NCI-H2029 treated with DMSO at 0.1 percent for 48 hours (cell line): ENCODE data around the gene SGCB.
"Not testable (repeated sequence)": the region's sequence is repeated elsewhere in the genome, so short reads cannot be mapped to it uniquely, and the experiment has no call there.

Source experiments
- DNase-seq: peaks from one replicate; lab custom pipeline; 2025; lab: John Stamatoyannopoulos, UW

SGCB gene, protein sequence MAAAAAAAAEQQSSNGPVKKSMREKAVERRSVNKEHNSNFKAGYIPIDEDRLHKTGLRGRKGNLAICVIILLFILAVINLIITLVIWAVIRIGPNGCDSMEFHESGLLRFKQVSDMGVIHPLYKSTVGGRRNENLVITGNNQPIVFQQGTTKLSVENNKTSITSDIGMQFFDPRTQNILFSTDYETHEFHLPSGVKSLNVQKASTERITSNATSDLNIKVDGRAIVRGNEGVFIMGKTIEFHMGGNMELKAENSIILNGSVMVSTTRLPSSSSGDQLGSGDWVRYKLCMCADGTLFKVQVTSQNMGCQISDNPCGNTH

DNA sequence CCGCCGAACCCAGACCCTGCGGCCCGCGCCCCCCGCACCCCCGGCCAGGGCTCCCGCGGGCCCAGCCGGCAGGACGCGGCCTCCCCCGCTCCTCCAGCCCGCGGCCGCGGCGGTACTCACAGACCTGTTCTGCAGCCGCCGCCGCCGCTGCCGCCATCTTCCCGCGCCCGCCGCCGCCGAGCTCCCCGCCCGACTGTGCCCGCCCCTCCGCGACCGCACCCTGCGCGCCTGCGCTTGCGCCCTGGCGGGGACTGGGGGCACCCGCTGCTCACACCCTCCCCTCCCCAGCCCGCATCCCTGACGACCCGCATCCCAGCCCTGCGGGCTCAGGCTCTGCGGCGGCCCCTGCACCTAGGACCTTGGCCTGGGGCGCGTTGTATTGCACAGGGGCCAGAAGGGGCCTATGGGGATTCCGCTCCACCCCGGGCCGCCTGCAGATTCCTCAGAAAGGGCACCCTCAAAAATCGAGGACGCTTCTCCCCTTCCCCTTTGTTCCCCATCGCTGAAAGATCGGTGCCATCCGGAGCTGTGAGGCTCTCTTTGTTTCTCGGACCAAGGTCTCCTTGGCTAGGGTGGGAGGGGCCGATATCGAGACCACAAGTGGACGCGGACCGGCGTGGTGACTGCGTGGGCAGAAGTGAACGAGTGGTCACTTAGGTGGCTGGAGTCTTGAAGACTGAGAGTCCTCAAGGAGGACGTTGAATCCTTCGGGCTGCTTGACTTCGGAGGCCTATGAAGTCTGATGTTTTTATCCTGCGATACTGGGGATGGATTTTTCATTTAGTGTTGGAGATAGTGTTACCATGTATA, at the start of gene SGCB:
SGCB (minus strand) TSS at position 197 of the 810 bp plus-strand sequence; CDS start at position 157, 40 bp downstream.
- no peak for DNase-seq

DNA sequence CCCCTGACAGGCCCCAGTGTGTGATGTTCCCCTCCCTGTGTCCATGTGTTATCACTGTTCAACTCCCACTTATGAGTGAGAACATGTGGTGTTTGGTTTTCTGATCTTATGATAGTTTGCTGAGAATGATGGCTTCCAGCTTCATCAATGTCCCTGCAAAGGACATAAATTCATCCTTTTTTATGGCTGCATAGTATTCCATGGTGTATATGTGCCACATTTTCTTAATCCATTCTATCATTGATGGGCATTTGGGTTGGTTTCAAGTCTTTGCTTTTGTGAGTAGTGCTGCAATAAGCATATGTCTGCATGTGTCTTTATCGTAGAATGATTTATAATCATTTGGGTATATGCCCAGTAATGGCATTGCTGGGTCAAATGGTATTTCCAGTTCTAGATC, 48.3 kb upstream of the SGCB start:
- DNase-seq: not testable (repeated sequence)

DNA sequence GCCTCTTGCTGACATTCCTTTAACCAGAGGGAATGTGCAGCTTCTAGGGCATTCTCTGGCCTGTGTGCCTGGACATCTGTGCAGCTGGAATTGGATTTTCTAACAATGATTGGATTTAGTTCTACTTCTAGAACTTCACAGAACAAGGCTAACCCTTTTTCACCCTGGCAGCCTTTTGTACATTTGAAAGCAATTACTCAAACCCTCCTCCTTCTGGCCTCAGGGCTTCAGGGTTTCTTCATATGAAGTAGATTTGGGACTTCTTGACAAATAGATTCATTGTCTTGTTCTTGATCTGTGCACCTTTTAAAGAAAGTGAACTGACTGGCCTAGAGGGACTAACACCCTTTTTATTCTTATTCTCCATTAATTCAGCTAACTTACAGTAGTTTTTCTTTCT, 43.1 kb upstream of the SGCB start:
- no peak for DNase-seq

DNA sequence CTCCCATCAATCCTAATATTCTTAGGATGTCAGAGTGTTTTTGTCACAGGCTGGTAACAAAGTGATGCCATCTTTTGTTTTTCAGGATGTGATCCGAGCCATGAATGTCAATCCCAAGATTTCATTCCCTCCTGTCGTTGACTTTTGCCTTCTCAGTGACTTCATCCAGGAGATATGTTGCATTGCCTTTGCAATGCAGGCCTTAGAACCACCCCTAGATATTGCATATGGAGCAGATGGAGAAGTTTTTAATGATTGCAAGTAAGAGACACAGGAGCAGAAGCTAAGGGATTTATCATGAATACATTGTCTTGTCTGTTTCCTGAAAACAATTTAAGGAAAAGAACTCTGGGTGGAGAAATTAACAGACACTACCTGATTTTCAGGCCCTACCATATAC, 41.6 kb upstream of the SGCB start:
- DNase-seq: no peak

DNA sequence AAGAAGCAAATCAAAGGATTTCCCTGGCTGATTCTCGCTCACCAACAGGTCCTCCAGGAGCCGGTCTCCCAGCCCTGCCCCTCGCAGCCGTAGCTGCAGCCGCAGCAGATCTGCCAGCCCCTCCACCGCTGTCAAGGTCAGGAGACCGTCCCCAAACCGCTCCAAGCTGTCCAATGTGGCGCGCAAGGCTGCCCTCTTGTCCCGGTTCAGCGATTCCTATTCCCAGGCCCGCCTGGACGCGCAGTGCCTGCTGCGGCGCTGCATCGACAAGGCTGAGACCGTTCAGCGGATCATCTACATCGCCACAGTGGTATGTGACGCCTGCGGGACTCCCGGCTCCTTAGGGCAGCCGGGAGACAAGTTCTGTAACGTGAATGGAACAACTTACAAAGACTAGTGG, 38.6 kb upstream of the SGCB start:
- DNase-seq: no peak

DNA sequence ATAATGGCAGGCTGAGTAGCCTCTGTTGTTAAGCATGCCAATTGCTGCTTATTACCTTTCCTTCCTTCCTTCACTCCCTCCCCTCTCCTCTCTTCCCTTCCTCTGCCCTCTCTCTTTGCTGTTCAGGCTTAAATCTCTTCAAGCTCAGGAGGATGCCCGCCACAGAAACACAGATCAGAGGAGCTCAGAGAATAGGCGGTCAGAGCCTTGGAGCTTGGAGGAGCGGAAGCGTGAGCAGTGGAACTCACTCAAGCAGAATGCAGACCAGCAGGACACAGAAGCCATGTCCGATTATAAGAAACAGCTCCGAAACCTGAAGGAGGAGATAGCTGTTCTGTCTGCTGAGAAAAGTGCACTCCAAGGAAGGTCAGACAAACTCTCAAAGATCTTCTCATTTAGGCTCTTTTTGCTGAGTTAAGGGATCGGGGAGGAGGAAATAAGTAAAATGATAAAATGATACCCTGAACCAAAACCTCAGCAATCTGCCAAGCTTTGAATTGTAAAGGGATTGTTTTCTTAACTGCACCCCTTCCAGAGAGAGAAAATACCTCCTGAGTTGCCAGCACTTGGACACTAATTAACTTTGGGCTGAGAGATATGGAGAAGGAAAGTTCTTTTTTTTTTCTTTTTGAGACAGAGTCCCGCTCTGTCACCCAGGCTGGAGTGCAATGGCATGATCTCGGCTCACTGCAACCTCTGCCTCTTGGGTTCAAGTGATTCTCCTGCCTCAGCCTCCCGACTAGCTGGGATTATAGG, 33.9 kb upstream of the SGCB start:
- DNase-seq: no peak

DNA sequence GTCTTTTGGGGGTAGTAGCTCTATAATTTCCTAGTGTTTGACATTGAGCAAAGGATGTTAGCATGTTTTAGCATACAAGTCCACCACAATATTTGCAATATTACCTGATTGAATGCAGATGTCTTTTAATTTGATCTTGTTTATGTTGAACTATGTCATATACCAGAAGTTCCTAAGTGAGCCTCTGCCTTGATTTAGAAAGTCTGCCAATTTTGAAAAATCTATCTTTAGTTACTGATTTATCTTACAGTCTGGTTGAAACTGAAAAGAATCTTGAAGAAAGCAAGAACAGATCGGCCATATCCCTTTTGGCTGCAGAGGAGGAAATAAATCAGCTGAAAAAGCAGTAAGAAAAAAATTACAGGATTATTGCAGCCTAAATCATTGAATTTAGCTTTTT, 31.5 kb upstream of the SGCB start:
- no peak for DNase-seq

DNA sequence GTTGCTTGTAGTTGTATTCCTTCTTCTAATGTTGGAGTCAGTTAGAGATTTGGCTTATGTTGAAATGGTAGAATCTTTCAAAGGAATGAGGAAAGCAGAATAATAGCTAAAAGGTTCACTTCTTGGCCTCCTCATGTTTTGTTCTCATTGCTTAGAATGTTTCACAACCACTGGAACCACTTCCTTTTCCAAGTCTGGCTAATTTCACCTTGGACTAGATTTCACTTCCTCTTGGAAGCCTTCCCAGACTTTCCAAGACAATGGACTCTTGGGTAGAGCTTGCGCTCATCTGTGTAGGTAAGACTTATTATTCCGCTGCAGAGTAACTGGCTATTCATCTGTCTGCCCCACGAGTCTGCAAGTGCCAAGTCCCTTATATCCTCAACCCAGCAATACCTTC, 21.3 kb upstream of the SGCB start:
- DNase-seq: no peak

DNA sequence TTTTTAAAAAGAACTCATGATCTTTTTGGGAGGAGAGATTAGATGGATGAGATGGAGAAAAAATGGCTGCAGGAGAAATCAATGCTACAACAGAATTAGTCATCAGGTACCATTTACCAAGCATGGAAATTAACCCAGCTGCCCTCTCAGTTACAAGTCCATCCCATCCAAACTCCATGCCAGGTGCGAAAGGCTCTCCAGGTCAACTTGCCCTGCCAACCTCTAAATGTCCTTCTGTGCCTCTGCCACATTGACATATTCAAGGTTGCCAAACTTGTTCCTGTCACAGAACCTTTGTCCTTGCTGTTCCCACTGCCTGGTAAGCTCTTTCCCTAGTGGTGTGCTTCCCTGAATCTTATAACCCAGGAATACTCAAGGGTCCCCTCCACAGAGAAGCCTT, 20.2 kb upstream of the SGCB start:
- DNase-seq: no peak

DNA sequence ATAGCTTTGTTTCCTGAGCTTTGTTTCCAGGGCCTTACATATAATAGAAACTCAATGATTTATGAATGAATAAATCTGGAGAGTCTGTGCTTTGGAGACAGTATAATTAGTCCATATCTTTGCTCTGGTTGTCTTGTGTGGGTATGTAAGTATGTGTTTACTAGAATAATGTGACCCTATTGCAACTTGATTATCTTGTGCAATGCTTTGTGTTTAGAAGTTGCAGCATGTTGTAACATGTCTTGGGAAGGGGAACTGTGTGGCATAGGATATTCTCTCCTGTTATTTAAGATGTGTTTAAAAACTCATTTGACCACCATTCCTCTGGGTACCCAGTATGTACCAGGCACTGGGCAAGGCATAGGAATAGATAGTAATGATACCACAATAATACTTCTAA, 19.1 kb upstream of the SGCB start:
- DNase-seq: no peak

DNA sequence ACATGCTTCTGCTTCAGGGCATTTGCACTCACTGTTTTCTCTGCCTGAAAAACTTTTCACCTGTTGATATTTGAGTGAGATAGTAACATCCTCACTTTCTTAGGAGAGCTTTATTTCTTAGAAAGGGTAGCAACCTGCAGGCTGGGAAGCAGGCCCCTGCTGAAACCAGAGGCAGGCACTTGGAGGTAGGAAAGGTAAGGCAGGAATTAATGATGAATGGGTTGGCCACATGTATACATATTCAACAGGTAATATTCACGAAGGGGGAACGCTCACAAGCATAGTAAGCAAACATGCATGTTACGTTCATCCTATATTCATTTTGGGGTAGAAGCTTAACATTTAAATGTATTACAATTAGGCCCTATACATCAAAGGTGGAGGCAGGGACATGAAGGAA, 16.2 kb upstream of the SGCB start:
- DNase-seq: no peak

DNA sequence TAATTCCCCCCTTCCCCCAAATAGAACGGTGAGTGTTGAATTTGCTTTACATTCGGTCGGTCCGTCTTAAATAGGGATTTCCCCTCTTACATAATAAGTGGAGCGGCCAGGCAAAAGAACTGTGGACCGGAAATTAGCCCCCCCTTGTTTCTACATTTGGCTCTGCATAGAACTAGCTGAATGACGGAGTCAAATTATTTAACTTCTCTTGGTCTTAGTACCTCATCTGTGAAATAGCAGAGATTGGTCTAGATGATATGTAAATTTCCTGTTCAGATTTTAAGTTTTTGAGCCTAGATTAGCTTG, 14.3 kb upstream of the SGCB start:
- DNase-seq: no peak

DNA sequence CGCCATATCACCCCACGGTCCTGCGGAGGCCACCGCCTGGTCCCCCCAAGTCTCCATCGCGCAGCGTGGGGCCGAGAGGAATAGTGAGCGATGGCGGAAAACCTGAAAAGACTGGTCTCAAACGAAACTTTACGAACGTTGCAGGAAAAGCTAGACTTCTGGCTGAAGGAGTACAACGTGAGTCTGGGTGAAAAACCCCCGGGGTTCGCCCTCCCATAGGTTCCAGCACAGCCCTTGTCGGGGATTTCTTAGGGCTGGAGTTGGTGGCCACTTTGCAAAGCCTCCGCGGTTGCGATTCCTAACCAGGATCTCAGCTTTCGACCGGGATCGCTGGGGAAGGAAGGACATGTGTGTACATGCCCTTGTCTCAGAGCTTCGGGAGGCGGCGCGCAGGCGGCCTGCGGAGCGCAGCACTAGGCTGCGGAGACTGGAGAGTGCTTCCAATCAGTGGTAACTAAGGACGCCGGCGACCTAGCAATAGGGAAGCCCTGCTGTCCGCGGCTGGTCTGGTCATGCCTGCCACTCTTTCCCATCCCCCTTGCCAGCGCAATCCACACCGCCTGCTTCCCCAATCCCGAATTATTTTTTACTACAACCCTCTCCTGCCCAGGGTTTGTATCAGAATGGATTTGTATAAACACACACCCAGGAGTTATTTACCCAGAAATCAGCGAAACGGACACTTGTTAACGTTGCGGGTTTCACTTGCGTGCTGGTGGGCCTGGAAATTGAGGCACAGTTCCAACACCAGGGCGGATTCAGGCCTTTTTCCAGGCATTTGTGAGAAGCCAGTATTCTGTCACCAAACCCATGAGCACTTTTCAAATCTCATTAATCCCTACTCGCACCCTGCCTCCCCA, 13.7 kb upstream of the SGCB start:
- DNase-seq: no peak

DNA sequence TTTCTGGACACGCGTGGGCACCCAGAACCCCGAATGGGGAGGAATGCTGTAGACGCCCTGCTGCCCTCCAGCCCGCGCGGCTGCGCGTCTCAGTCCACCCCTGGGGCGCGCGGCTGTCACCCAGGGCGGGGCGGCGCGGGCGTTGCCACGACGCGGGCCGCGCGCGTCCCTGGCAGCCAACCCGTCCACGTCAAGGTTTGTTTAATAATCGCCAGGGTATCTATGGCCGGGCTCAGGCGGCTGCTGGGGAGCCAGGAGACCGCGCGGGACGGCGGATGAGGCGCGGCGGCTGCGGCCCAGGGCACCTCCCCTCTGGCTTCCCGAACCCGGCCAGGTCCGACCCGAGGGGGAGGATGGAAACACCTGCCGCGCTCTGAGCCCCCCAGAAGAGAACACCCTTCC, 13.1 kb upstream of the SGCB start, which contains the start of gene SPATA18:
SPATA18 (plus strand) TSS at position 92 of the 402 bp plus-strand sequence. CDS start 401 bp downstream, outside the sequence.
- no peak for DNase-seq

DNA sequence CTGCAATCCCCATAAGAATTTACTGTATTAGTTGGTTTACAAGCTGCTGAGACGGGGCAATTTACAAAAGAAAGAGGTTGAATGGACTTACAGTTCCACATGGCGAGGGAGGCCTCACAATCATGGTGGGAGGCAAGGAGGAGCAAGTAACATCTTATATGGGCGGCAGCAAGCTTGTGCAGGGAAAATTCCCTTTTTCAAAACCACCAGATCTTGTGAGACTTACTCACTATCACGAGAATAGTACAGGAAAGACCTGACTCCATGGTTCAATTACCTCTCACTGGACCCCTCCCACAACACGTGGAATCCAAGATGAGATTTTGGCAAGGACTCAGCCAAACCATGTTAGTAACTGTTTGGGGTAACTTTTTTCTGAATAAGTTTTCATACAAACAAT, 11.2 kb upstream of the SGCB start:
- DNase-seq: no peak

DNA sequence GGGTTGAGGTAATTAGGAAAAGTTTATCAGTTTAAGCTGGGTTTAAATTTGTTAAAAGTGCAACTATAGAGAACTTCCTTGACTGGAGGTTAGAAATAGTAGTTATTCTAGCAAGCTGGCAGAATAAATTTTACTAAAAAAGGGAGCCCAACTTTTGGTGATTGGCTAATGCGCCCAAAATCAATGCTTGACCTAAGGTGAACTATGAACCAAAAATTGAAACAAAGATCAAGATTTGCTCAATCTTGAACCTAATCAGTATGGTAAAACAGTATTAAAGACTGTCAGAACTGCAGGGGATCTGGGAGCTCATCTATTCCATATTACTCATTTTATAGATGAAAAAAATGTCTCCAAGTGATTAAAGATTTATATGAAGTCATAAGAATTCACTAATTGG, 6.9 kb upstream of the SGCB start:
- DNase-seq: no peak

DNA sequence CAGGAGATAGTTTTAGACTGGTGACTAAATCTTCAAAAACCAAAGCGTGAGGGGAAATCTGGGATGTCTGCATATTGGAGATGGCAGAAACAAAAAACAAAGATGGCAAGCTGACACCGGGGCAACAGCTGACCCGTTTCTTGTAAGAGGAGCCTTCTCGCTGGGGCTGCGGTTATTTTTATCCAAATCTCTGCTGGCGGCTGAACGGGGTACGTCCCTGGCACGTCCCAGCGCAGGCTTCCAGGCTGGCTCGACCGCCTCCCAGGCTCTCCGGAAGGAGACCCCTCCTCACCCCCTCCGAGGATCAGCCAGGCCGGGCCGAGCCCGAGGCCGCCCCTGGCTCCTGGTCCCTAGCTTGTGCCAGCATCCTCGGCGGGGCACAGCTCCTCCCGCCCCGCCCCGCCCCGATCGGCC, 403 bp downstream of the SGCB start:
- DNase-seq: no peak

DNA sequence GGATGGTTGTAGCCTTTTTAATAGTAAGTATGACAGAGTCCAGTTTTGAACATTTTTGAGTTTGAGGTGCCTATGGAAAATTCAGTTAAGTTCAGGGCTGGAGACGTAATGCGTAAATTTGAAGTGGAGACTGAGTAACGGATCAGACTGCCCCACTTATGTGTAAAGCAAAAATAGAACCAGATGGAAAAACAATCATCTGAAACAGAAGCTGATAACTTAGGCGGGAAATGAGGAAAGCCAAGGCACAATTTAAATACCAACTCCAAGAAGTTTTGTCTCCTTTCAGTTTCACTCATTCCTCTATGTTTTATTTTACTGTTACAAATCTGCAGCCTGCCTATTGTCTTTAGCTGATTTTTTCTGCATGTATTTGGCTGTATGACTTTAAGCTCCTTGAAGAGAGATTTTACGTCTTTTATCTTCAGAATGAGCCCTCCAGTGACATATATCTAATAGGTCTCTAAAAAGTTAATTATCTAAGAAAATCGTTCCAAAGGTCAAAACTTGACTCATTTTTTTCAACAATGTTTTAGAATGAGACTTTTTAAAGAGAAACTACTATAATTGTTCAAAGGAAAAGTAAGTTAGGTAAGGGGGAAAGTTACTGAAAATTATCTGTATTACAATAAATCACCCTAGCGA, 1.1 kb downstream of the SGCB start:
- DNase-seq: no peak

DNA sequence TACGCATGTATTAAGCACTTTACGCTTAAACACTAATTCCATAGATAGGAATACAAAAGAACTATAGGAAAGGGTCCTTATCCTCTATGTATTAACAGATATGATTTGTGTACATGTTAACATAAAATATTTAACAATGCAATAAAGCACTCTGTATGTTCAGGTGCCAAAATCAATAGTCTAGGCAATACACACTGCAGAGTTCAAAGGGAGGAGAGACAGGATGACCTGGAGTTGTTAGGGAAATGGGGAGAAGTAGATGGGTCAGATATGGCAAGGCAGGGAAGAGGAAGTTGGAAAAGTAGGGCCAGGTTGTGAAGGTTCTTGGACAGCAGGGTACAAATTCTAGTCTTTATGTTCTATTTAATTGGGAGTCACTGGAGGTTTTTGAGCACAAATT, 2.9 kb downstream of the SGCB start:
- DNase-seq: no peak

DNA sequence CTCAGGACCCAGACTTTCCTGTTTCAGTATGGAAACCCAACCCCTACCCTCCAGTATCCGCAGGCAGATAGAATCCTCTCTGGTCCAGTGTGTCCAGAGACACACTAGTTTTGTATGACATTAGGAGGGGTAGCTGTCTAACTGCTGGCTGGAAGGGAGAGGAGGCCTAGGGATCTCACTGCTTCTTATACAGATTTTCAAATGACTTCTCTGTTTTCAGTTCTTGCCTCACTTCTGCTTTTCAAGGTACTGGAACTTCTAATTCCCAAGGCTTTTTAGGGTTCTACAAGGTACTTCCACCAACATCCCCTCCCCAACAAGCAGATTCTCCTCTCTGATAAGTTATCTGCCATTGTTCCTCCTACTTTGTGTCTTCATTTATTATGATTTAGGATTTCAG, 6.1 kb downstream of the SGCB start:
- no peak for DNase-seq

DNA sequence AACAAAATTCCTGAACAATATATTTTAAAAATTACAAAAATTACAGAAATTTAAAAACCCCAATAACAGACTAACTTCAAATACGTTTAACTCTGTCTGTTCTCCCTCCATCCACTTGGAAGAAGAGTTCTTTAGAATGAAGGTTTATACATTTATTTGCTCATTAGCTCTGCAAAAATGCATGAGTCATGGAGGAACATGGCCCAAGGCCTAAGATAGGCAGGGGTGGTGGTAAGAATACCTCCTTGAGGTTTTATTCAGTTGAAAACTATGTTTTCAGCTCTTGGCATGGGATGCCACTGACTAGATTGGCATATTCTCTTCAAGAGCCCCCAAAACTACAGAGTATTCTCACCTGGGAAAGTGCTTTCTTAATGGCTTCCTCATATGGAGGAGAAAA, 9.1 kb downstream of the SGCB start:
- DNase-seq: no peak
